Trophoblast cell (in vitro differentiated cells and primary cell): ENCODE results near the gene NDUFV1.
"Not testable (repeated sequence)": the region's sequence is repeated elsewhere in the genome, so short reads cannot be mapped to it uniquely, and the experiment has no call there.

Source experiments
- DNase-seq, 2 donors: peaks; one replicate each; pipeline ENCODE4 v3.0.0-alpha.2; 2016
- H2AFZ ChIP-seq: 2 replicates; pipeline ENCODE4 v1.6.1; 2013; ENCODE audit warnings: low read length, moderate library complexity, mild to moderate bottlenecking; ENCODE audit not compliant: insufficient read depth, poor library complexity
- H2AK5ac ChIP-seq: 2 replicates; pipeline ENCODE4 v1.6.1; 2013; ENCODE audit warnings: mild to moderate bottlenecking, low read length
- H2BK120ac ChIP-seq: 2 replicates; pipeline ENCODE4 v1.6.1; 2013; ENCODE audit warnings: low read length, mild to moderate bottlenecking, moderate library complexity; ENCODE audit not compliant: insufficient read depth, poor library complexity
- H2BK12ac ChIP-seq: 2 replicates; pipeline ENCODE4 v1.6.1; 2013; ENCODE audit warnings: mild to moderate bottlenecking, low read length, moderate library complexity
- H2BK5ac ChIP-seq: 2 replicates; pipeline ENCODE4 v1.6.1; 2013; ENCODE audit warnings: low read length, low read depth, moderate library complexity, mild to moderate bottlenecking; ENCODE audit not compliant: poor library complexity
- H3K14ac ChIP-seq: 2 replicates; pipeline ENCODE4 v1.6.1; 2013; ENCODE audit warnings: mild to moderate bottlenecking, low read length
- H3K18ac ChIP-seq: 2 replicates; pipeline ENCODE4 v1.6.1; 2013; ENCODE audit warnings: mild to moderate bottlenecking, low read length
- H3K23ac ChIP-seq: 2 replicates; pipeline ENCODE4 v1.6.1; 2013; ENCODE audit warnings: low read length
- H3K27ac ChIP-seq: 2 replicates; pipeline ENCODE4 v1.5.1; 2013; ENCODE audit warnings: low read depth, mild to moderate bottlenecking, inconsistent platforms, low read length, moderate library complexity
- H3K27me3 ChIP-seq: 2 replicates; pipeline ENCODE4 v1.6.1; 2013; ENCODE audit warnings: inconsistent platforms, mild to moderate bottlenecking, low read length, moderate library complexity; ENCODE audit not compliant: insufficient read depth
- H3K36me3 ChIP-seq, 2 experiments: 1 replicate in 1 of 2; 2 replicates in 1 of 2; pipeline ENCODE4 v1.6.1; 2013; ENCODE audit warnings: low read length in 2 of 2, mild to moderate bottlenecking in 2 of 2, moderate library complexity in 1 of 2; ENCODE audit not compliant: insufficient read depth in 2 of 2, control insufficient read depth in 1 of 2
- H3K4ac ChIP-seq: 2 replicates; pipeline ENCODE4 v1.6.1; 2013; ENCODE audit warnings: low read depth, mild to moderate bottlenecking, low read length, moderate library complexity
- H3K4me1 ChIP-seq, 2 experiments: 1 replicate in 1 of 2; 2 replicates in 1 of 2; pipeline ENCODE4 v1.6.1; 2013; ENCODE audit warnings: low read length in 2 of 2, mild to moderate bottlenecking in 2 of 2, moderate library complexity in 1 of 2; ENCODE audit not compliant: insufficient read depth in 2 of 2, control insufficient read depth in 1 of 2
- H3K4me2 ChIP-seq: 2 replicates; pipeline ENCODE4 v1.6.1; 2013; ENCODE audit warnings: inconsistent platforms, mild to moderate bottlenecking, low read length, moderate library complexity
- H3K4me3 ChIP-seq: 2 replicates; pipeline ENCODE4 v1.5.1; 2013; ENCODE audit warnings: mild to moderate bottlenecking, low read depth, low read length, inconsistent platforms
- H3K79me1 ChIP-seq: one replicate; pipeline ENCODE4 v1.6.1; 2013; ENCODE audit warnings: low read length
- H3K79me2 ChIP-seq: 2 replicates; pipeline ENCODE4 v1.6.1; 2013; ENCODE audit warnings: low read length, mild to moderate bottlenecking; ENCODE audit not compliant: control insufficient read depth, insufficient read depth, poor library complexity
- H3K9ac ChIP-seq: 2 replicates; pipeline ENCODE4 v1.6.1; 2013; ENCODE audit warnings: mild to moderate bottlenecking, low read length
- H3K9me3 ChIP-seq: 2 replicates; pipeline ENCODE4 v1.6.1; 2013; ENCODE audit warnings: low read depth, mild to moderate bottlenecking, control low read depth, inconsistent platforms, low read length; ENCODE audit not compliant: insufficient read depth
- H4K12ac ChIP-seq: 2 replicates; pipeline ENCODE4 v1.6.1; 2013; ENCODE audit warnings: low read depth, mild to moderate bottlenecking, low read length, moderate library complexity
- H4K8ac ChIP-seq: 2 replicates; pipeline ENCODE4 v1.6.1; 2013; ENCODE audit warnings: low read depth, mild to moderate bottlenecking, low read length, moderate library complexity
- H4K91ac ChIP-seq: one replicate; pipeline ENCODE4 v1.6.1; 2013; ENCODE audit warnings: low read depth, mild to moderate bottlenecking, low read length, moderate library complexity
- WGBS: extraction: QIAGEN DNeasy Blood & Tissue Kit; methylation state at CpG from one replicate; pipeline ENCODE4 v1.1.7; 2013; ENCODE audit warnings: missing lambda C conversion rate; ENCODE audit not compliant: insufficient read length, insufficient coverage; ENCODE audit errors: extremely low coverage; 5-methylcytosine and 5-hydroxymethylcytosine counted together

Gene NDUFV1

DNA sequence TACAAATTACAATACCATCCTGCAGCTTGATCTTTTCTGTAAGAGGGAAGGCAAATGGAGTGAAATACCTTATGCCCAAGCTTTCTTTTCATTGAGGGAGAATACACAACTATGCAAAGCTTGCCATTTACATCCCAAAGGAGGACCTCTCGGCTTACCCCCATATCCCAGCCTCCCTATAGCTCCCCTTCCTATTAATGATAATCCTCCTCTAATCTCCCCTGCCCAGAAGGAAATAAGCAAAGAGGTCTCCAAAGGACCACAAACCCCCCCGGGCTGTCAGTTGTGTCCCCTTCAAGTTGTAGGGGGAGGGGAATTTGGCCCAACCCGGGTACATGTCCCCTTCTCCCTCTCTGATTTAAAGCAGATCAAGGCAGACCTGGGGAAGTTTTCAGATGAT lies 15.2 kb downstream of the NDUFV1 start:
- H3K14ac ChIP-seq, H3K23ac ChIP-seq, H2BK120ac ChIP-seq, H3K79me2 ChIP-seq, H4K91ac ChIP-seq, H3K4me2 ChIP-seq, H3K9ac ChIP-seq, H3K27ac ChIP-seq, H3K4me1 ChIP-seq, H3K4ac ChIP-seq, H3K4me3 ChIP-seq, H3K9me3 ChIP-seq, H2BK5ac ChIP-seq, H4K8ac ChIP-seq, H2AK5ac ChIP-seq, H2BK12ac ChIP-seq, H3K79me1 ChIP-seq, H3K27me3 ChIP-seq, H3K36me3 ChIP-seq, H4K12ac ChIP-seq, H3K18ac ChIP-seq, H2AFZ ChIP-seq, DNase-seq: not testable (repeated sequence)
- WGBS: no CpG with 5 or more reads among the region's 3 CpGs

DNA sequence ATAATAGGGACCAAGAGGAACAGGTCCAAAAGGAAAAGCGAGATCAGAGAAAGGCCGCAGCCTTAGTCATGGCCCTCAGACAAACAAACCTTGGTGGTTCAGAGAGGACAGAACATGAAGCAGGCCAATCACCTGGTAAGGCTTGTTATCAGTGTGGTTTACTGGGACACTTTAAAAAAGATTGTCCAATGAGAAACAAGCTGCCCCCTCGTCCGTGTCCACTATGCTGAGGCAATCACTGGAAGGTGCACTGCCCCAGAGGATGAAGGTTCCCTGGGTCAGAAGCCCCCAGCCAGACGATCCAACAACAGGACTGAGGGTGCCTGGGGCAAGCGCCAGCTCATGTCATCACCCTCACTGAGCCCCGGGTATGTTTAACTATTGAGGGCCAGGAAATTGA lies 16.2 kb downstream of the NDUFV1 start:
- H3K14ac ChIP-seq, H2AK5ac ChIP-seq, H2BK120ac ChIP-seq, H3K4me3 ChIP-seq, H3K79me1 ChIP-seq, H2BK5ac ChIP-seq, H3K9me3 ChIP-seq, H3K79me2 ChIP-seq, H3K36me3 ChIP-seq, H3K9ac ChIP-seq, H4K8ac ChIP-seq, H3K18ac ChIP-seq, H2BK12ac ChIP-seq, H4K12ac ChIP-seq, H4K91ac ChIP-seq, H3K27ac ChIP-seq, H2AFZ ChIP-seq, DNase-seq, H3K4ac ChIP-seq, H3K4me1 ChIP-seq, H3K4me2 ChIP-seq, H3K23ac ChIP-seq, H3K27me3 ChIP-seq: not testable (repeated sequence)
- WGBS: no CpG with 5 or more reads among the region's 7 CpGs

DNA sequence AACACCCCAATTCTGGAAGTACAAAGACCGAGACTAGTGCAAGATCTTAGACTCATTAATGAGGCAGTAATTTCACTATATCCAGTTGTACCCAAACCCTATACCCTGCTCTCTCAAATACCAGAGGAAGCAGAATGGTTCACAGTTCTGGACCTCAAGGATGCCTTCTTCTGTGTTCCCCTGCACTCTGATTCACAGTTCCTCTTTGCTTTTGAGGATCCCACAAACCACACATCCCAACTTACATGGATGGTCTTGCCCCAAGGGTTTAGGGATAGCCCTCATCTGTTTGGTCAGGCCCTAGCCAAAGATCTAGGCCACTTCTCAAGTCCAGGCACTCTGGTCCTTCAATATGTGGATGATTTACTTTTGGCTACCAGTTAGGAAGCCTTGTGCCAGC lies 17.1 kb downstream of the NDUFV1 start:
- not testable (repeated sequence) for H3K9ac ChIP-seq, H3K27ac ChIP-seq, H3K9me3 ChIP-seq, H3K4me1 ChIP-seq, H2AK5ac ChIP-seq, H4K8ac ChIP-seq, H2BK5ac ChIP-seq, H2AFZ ChIP-seq, H3K4me3 ChIP-seq, H3K36me3 ChIP-seq, H4K12ac ChIP-seq, H2BK120ac ChIP-seq, H2BK12ac ChIP-seq, H3K23ac ChIP-seq, H3K27me3 ChIP-seq, H3K14ac ChIP-seq, H3K79me2 ChIP-seq, H3K79me1 ChIP-seq, H4K91ac ChIP-seq, DNase-seq, H3K18ac ChIP-seq, H3K4me2 ChIP-seq, H3K4ac ChIP-seq
- no CpG with 5 or more reads among the region's 1 CpG for WGBS

DNA sequence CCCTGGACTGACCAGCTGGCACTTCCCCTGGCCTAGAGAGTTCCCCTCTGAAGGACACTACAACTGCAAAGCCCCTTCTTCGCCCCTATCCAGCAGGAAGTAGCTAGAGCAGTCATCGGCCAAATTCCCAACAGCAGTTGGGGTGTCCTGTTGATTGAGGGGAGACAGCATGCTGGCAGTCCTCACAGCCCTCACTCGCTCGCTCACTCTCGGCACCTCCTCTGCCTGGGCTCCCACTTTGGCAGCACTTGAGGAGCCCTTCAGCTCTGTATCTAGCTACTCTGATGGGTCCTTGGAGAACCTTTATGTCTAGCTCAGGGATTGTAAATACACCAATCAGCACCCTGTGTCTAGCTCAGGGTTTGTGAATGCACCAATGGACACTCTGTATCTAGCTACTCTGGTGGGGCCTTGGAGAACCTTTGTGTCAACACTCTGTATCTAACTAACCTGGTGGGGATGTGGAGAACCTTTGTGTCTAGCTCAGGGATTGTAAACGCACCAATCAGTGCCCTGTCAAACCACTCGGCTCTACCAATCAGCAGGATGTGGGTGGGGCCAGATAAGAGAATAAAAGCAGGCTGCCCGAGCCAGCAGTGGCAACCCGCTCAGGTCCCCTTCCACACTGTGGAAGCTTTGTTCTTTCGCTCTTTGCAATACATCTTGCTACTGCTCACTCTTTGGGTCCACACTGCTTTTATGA lies 19.5 kb downstream of the NDUFV1 start:
- H3K14ac ChIP-seq, H3K4me2 ChIP-seq, H2AFZ ChIP-seq, H3K9me3 ChIP-seq, H3K18ac ChIP-seq, H2BK120ac ChIP-seq, DNase-seq, H3K23ac ChIP-seq, H4K91ac ChIP-seq, H3K27ac ChIP-seq, H3K79me1 ChIP-seq, H2AK5ac ChIP-seq, H2BK5ac ChIP-seq, H2BK12ac ChIP-seq, H4K12ac ChIP-seq, H3K4me3 ChIP-seq, H3K9ac ChIP-seq, H3K36me3 ChIP-seq, H3K79me2 ChIP-seq, H3K4me1 ChIP-seq, H4K8ac ChIP-seq, H3K27me3 ChIP-seq, H3K4ac ChIP-seq: not testable (repeated sequence)
- no CpG with 5 or more reads among the region's 10 CpGs for WGBS
